PC-3 (cell line): ENCODE measurements around the gene TRIM66. TPM values are rescaled to one million over a fixed set of nuclear protein-coding genes. Genes with fewer than 3 reads are reported as not detected.

Experiments
- ATAC-seq: fragments of 200-7000 bp; cut with Tn5 transposase; 2 replicates; pipeline ENCODE4 v1.9.1; 2020; ENCODE audit warnings: mild to moderate bottlenecking, moderate library complexity
- BruUV-seq: library from RNA; stranded (reverse); fragments of 400-500 nt; replicated peaks from 2 replicates; lab custom pipeline; 2021; lab: Mats Ljungman, UMichigan
- CTCF ChIA-PET: fragments of 300-600 bp; sonication (Branson Sonifier 250); formaldehyde crosslinking; loops from one replicate; lab custom pipeline; 2022; ENCODE audit warnings: antibody characterized with exemption; lab: Charles Lee
- POLR2A ChIA-PET: fragments of 300-600 bp; sonication (Branson Sonifier 250); formaldehyde crosslinking; loops from one replicate; lab custom pipeline; 2022; ENCODE audit warnings: antibody characterized with exemption; ENCODE audit not compliant: unreplicated experiment; lab: Charles Lee
- DNase-seq: peaks from one replicate; pipeline ENCODE4 v3.0.0-alpha.2; 2015
- H2AFZ ChIP-seq: fragments of 300-600 bp; sonication (generic); 2 replicates; pipeline ENCODE4 v1.6.0; 2016; ENCODE audit warnings: antibody characterized with exemption, low read length
- H3F3A ChIP-seq: fragments of 300-600 bp; sonication (generic); one replicate; pipeline ENCODE4 v1.6.0; 2017; ENCODE audit warnings: antibody characterized with exemption, low read length, control low read depth, mild to moderate bottlenecking; ENCODE audit not compliant: unreplicated experiment
- H3K27ac ChIP-seq: fragments of 300-600 bp; sonication (generic); 2 replicates; pipeline ENCODE4 v1.5.1; 2016; ENCODE audit warnings: mild to moderate bottlenecking, low read length
- H3K27me3 ChIP-seq: fragments of 300-600 bp; sonication (generic); 2 replicates; pipeline ENCODE4 v1.6.1; 2016; ENCODE audit warnings: low read length, mixed read lengths
- H3K36me3 ChIP-seq: fragments of 300-600 bp; sonication (generic); 2 replicates; pipeline ENCODE4 v1.6.1; 2016; ENCODE audit warnings: low read depth, mixed run types, low read length, mixed read lengths
- H3K4me1 ChIP-seq: fragments of 300-600 bp; sonication (generic); 2 replicates; pipeline ENCODE4 v1.5.1; 2016; ENCODE audit warnings: low read length; ENCODE audit not compliant: insufficient read depth
- H3K4me2 ChIP-seq: fragments of 300-600 bp; sonication (generic); 2 replicates; pipeline ENCODE4 v1.6.0; 2016; ENCODE audit warnings: low read length
- H3K4me3 ChIP-seq: fragments of 300-600 bp; sonication (generic); 2 replicates; pipeline ENCODE4 v1.5.1; 2016; ENCODE audit warnings: mild to moderate bottlenecking, low read length, mixed read lengths
- H3K79me2 ChIP-seq: fragments of 300-600 bp; sonication (generic); 2 replicates; pipeline ENCODE4 v1.6.1; 2017; ENCODE audit warnings: low read length, mixed read lengths
- H3K9ac ChIP-seq: fragments of 300-600 bp; sonication (generic); 2 replicates; pipeline ENCODE4 v1.6.0; 2016; ENCODE audit warnings: mild to moderate bottlenecking, low read length
- H3K9me2 ChIP-seq: fragments of 300-600 bp; sonication (generic); replicated peaks from 2 replicates; pipeline ENCODE4 v1.6.1; 2016; ENCODE audit warnings: mixed run types, low read length, mixed read lengths
- H3K9me3 ChIP-seq: fragments of 300-600 bp; sonication (generic); 2 replicates; pipeline ENCODE4 v1.6.1; 2016; ENCODE audit warnings: low read length, mixed read lengths
- H4K20me1 ChIP-seq: fragments of 300-600 bp; sonication (generic); 2 replicates; pipeline ENCODE4 v1.6.1; 2016; ENCODE audit warnings: low read length, mixed read lengths
- CTCF ChIP-seq: fragments of 300-600 bp; sonication (generic); conservative IDR thresholded peaks from 2 replicates; pipeline ENCODE4 v1.5.1; 2017; ENCODE audit warnings: antibody characterized with exemption, low read depth, mild to moderate bottlenecking, low read length
- EZH2 ChIP-seq: fragments of 300-600 bp; sonication (generic); IDR thresholded peaks from one replicate; pipeline ENCODE4 v1.6.1; 2017; ENCODE audit warnings: antibody characterized with exemption, mild to moderate bottlenecking, low read length; ENCODE audit not compliant: unreplicated experiment
- EZH2phosphoT487 ChIP-seq: fragments of 300-600 bp; sonication (generic); IDR thresholded peaks from 2 replicates; pipeline ENCODE4 v1.6.1; 2018; ENCODE audit warnings: mild to moderate bottlenecking, antibody characterized with exemption, low read length, borderline replicate concordance
- intact Hi-C: fragments of 100-400 bp; cut with micrococcal nuclease; formaldehyde crosslinking; loops from 2 replicates; pipeline ENCODE4 v1.9.0; 2023
- total RNA-seq: library from RNA; depleted of rRNA; stranded (reverse); fragments of >200 nt; gene quantifications from 2 replicates; pipeline ENCODE4 v1.2.3, GENCODE V29; 2014

Gene TRIM66
- total RNA-seq, 1 experiment from 2014 or later = 5.5 TPM

GRCh38 chr11:8679006-8679405, 3.5 kb downstream of the TRIM66 start:
- CTCF ChIA-PET = no interaction called here
- ATAC-seq = peak; percentile 16
- no TSS peak for BruUV-seq
- POLR2A ChIA-PET = no interaction called here
- Histone ChIP-seq H3K4me1 (peaks cover 10% of the 10 kb centered on the region; the same call in 1 of the 2 replicates), H3K27ac (no peak overlapping the region), H3K9me2 (no peaks in the 10 kb centered on the region), H3K79me2 (peaks cover 27% of the 10 kb centered on the region), H3K27me3 (no peaks in the 10 kb centered on the region), H3F3A (no peaks in the 10 kb centered on the region), H3K4me2 (no peak overlapping the region), H3K4me3 (no peak overlapping the region), H3K36me3 (peaks cover 17% of the 10 kb centered on the region), H3K9me3 (no peaks in the 10 kb centered on the region), H2AFZ (no peak overlapping the region), H3K9ac (no peak overlapping the region), H4K20me1 (peaks cover 8% of the 10 kb centered on the region)
- DNase-seq = peak; percentile 14
- no peak for TF ChIP-seq EZH2phosphoT487
- no peak for TF ChIP-seq EZH2
- no peak for TF ChIP-seq CTCF
- intact Hi-C loops = no loop called here

GRCh38 chr11:8676458-8676857, 6.0 kb downstream of the TRIM66 start:
- H2AFZ ChIP-seq = no peak overlapping the region
- CTCF ChIA-PET = no interaction called here
- H4K20me1 ChIP-seq = no peaks in the 10 kb centered on the region

More at GRCh38 chr11:8676458-8676857, 6.0 kb downstream of the TRIM66 start:
- H3K9ac ChIP-seq = no peak overlapping the region
- DNase-seq (no peak), ATAC-seq (no peak)
- H3K36me3 ChIP-seq = peaks cover 7% of the 10 kb centered on the region; the same call in 1 of the 2 replicates
- H3K4me1 ChIP-seq = peaks cover 15% of the 10 kb centered on the region
- H3K9me2 ChIP-seq = no peaks in the 10 kb centered on the region
- peaks cover 2% of the 10 kb centered on the region for H3K79me2 ChIP-seq
- no peaks in the 10 kb centered on the region for H3F3A ChIP-seq
- H3K9me3 ChIP-seq = no peaks in the 10 kb centered on the region
- intact Hi-C loops = no loop called here
- no peak overlapping the region for H3K27ac ChIP-seq
- POLR2A ChIA-PET = no interaction called here
- H3K27me3 ChIP-seq = no peaks in the 10 kb centered on the region
- no peak overlapping the region for H3K4me3 ChIP-seq
- TF ChIP-seq EZH2 = no peak
- no peak for TF ChIP-seq CTCF
- TF ChIP-seq EZH2phosphoT487 = no peak
- BruUV-seq = no TSS peak
- no peak overlapping the region for H3K4me2 ChIP-seq
